GM18519 (cell line): ENCODE data around the gene NUAK1.

Experiments
- ATAC-seq: cut with Tn5 transposase; IDR thresholded peaks from one replicate; pipeline ENCODE4 v1.9.1; 2021; ENCODE audit warnings: mild to moderate bottlenecking, moderate library complexity; ENCODE audit not compliant: unreplicated experiment, low FRiP score

Gene NUAK1

GRCh38 chr12:106039646-106040404 lies 98.9 kb downstream of the NUAK1 start:
- ATAC-seq: no peak

GRCh38 chr12:106039242-106039641 lies 99.5 kb downstream of the NUAK1 start:
- no peak for ATAC-seq

- no peak for ATAC-seq
These were observed 101.0 kb downstream of the NUAK1 start for GRCh38 chr12:106037524-106038298.

GRCh38 chr12:106035421-106035820 lies 103.3 kb downstream of the NUAK1 start:
- no peak for ATAC-seq

GRCh38 chr12:106034316-106034715 lies 104.4 kb downstream of the NUAK1 start:
- ATAC-seq: no peak

GRCh38 chr12:106033161-106033675 lies 105.5 kb downstream of the NUAK1 start:
- no peak for ATAC-seq

- ATAC-seq: no peak
These were observed 106.2 kb downstream of the NUAK1 start for GRCh38 chr12:106032623-106032925.

GRCh38 chr12:106031761-106032622 lies 106.8 kb downstream of the NUAK1 start:
- no peak for ATAC-seq

GRCh38 chr12:106030210-106031071 lies 108.3 kb downstream of the NUAK1 start:
- no peak for ATAC-seq

GRCh38 chr12:106029532-106029931 lies 109.2 kb downstream of the NUAK1 start:
- ATAC-seq: no peak

GRCh38 chr12:106027911-106028310 lies 110.8 kb downstream of the NUAK1 start:
- ATAC-seq: no peak

- ATAC-seq: no peak
These were observed 111.5 kb downstream of the NUAK1 start for GRCh38 chr12:106027286-106027685.

- no peak for ATAC-seq
These were observed 113.6 kb downstream of the NUAK1 start for GRCh38 chr12:106025129-106025528.

GRCh38 chr12:106023039-106023438 lies 115.7 kb downstream of the NUAK1 start:
- ATAC-seq: no peak

GRCh38 chr12:106022568-106023012 lies 116.2 kb downstream of the NUAK1 start:
- no peak for ATAC-seq

- ATAC-seq: no peak
These were observed 117.2 kb downstream of the NUAK1 start for GRCh38 chr12:106021516-106021915.

GRCh38 chr12:106020736-106021135 lies 118.0 kb downstream of the NUAK1 start:
- ATAC-seq: no peak

GRCh38 chr12:106019144-106019543 lies 119.6 kb downstream of the NUAK1 start:
- ATAC-seq: no peak

- no peak for ATAC-seq
These were observed 120.5 kb downstream of the NUAK1 start for GRCh38 chr12:106018286-106018685.
